HL-60 (cell line): Measurements from ENCODE around the gene TTC28.

ENCODE experiments used
- DNase-seq, 2 experiments: peaks; one replicate each; pipeline ENCODE4 v3.0.0-alpha.2; 2010 to 2020; ENCODE audit warnings: low read depth in 1 of 2, low spot score in 1 of 2
- H3K27ac ChIP-seq: fragments of 250-450 bp; sonication (Bioruptor Pico); replicated peaks from 2 replicates; pipeline ENCODE4 v1.5.1; 2020; ENCODE audit warnings: mild to moderate bottlenecking, moderate library complexity
- H3K27me3 ChIP-seq: fragments of 250-450 bp; sonication (Bioruptor Pico); 2 replicates; pipeline ENCODE4 v1.5.1; 2021; ENCODE audit warnings: mild to moderate bottlenecking, moderate library complexity; ENCODE audit not compliant: insufficient read depth, poor library complexity, severe bottlenecking
- H3K4me3 ChIP-seq: replicated peaks from 2 replicates; pipeline ENCODE4 v1.5.1; 2011; ENCODE audit warnings: mild to moderate bottlenecking, control low read depth, low read length; ENCODE audit not compliant: insufficient read depth
- GABPA ChIP-seq: IDR thresholded peaks from 2 replicates; pipeline ENCODE4 v1.6.1; 2012; ENCODE audit warnings: low read depth
- POLR2AphosphoS5 ChIP-seq: IDR thresholded peaks from 2 replicates; pipeline ENCODE4 v1.6.1; 2012; ENCODE audit warnings: low read depth
- SPI1 ChIP-seq: IDR thresholded peaks from 2 replicates; pipeline ENCODE4 v1.6.1; 2012; ENCODE audit warnings: low read depth, mild to moderate bottlenecking, borderline replicate concordance
- TF ChIP-seq, protein P1 (sequence below): IDR thresholded peaks from one replicate; pipeline ENCODE4 v1.5.1; 2011; ENCODE audit warnings: low read length, control low read depth, inconsistent platforms; ENCODE audit not compliant: insufficient read depth
- TF ChIP-seq, protein P2 (sequence below): IDR thresholded peaks from 2 replicates; pipeline ENCODE4 v1.6.1; 2012; ENCODE audit warnings: low read depth; ENCODE audit not compliant: insufficient replicate concordance

The TTC28 gene

DNA sequence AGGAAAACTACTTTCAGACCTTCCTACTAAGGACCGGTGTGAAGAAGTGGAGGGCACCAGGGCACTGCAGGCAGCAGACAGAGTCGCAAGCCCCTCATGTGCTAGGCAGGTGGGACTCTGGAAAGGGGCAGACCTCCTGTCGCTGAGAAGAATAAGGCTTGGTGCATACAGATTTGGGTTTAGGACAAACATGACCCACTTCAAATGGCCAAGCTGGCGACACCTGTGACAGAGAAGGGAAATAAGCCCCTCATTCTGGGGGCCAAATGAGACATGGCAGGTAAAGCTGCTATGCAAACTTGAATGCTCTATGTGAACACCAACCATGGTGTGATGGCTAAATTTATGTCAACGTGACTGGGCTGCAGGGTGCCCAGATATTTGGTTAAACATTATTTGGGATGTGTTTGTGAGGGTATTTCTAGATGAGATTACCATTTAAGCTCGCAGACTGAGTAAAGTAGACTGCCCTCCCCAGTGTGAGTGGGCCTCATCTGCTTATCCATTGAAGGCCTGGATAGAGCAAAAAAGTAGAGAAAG is 648.2 kb downstream of the TTC28 start:
- H3K4me3 ChIP-seq = no peak overlapping the region
- no peak overlapping the region for H3K27ac ChIP-seq
- no peaks in the 10 kb centered on the region for H3K27me3 ChIP-seq
- DNase-seq = no peak
- TF ChIP-seq POLR2AphosphoS5 = no peak
- TF ChIP-seq, protein P1, sequence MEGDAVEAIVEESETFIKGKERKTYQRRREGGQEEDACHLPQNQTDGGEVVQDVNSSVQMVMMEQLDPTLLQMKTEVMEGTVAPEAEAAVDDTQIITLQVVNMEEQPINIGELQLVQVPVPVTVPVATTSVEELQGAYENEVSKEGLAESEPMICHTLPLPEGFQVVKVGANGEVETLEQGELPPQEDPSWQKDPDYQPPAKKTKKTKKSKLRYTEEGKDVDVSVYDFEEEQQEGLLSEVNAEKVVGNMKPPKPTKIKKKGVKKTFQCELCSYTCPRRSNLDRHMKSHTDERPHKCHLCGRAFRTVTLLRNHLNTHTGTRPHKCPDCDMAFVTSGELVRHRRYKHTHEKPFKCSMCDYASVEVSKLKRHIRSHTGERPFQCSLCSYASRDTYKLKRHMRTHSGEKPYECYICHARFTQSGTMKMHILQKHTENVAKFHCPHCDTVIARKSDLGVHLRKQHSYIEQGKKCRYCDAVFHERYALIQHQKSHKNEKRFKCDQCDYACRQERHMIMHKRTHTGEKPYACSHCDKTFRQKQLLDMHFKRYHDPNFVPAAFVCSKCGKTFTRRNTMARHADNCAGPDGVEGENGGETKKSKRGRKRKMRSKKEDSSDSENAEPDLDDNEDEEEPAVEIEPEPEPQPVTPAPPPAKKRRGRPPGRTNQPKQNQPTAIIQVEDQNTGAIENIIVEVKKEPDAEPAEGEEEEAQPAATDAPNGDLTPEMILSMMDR = no peak

DNA sequence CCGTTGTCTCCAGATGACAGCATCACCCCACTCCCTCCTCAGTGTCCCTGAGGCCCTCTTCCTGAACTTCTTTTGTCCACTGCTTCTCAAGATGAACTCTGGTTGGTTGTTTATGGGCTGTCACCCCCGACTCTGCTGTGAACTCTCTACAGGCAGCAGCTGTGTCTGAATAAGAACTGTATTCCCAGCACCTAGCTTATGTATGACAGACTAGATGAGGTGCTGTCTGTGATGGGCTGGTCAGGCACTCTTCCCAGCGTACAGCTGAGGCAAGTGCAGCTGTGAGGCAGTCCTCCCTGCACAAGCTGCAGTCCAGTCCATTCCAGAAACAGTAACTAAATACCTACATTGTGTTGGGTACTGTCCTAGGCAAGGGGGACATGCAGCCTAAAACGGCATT is 649.2 kb downstream of the TTC28 start:
- no peak for DNase-seq
- TF ChIP-seq, protein P2, sequence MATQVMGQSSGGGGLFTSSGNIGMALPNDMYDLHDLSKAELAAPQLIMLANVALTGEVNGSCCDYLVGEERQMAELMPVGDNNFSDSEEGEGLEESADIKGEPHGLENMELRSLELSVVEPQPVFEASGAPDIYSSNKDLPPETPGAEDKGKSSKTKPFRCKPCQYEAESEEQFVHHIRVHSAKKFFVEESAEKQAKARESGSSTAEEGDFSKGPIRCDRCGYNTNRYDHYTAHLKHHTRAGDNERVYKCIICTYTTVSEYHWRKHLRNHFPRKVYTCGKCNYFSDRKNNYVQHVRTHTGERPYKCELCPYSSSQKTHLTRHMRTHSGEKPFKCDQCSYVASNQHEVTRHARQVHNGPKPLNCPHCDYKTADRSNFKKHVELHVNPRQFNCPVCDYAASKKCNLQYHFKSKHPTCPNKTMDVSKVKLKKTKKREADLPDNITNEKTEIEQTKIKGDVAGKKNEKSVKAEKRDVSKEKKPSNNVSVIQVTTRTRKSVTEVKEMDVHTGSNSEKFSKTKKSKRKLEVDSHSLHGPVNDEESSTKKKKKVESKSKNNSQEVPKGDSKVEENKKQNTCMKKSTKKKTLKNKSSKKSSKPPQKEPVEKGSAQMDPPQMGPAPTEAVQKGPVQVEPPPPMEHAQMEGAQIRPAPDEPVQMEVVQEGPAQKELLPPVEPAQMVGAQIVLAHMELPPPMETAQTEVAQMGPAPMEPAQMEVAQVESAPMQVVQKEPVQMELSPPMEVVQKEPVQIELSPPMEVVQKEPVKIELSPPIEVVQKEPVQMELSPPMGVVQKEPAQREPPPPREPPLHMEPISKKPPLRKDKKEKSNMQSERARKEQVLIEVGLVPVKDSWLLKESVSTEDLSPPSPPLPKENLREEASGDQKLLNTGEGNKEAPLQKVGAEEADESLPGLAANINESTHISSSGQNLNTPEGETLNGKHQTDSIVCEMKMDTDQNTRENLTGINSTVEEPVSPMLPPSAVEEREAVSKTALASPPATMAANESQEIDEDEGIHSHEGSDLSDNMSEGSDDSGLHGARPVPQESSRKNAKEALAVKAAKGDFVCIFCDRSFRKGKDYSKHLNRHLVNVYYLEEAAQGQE = no peak
- TF ChIP-seq, protein P1 = no peak
- TF ChIP-seq POLR2AphosphoS5 = no peak
- TF ChIP-seq SPI1 = no peak
- TF ChIP-seq GABPA = no peak
- no peak overlapping the region for H3K27ac ChIP-seq
- no peaks in the 10 kb centered on the region for H3K27me3 ChIP-seq
- no peak overlapping the region for H3K4me3 ChIP-seq

DNA sequence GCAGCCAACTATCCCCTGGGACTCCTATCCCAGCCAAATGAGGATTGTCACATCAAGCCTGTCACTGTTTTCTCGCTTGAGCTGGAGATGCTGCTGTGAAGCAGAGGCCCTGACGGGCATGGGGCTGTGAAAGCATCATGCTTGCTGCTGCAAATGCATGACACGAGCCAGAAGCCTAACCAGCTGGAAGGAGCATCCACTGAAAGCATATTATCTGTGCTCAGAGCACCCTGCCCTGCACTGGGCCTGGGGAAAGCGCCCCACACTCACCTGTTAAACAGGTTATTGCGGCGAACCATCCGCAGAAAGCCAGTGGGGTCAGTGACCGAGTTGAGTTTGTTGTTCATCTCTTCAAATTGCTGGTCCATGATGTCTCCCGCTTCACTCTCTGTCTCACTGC is 649.7 kb downstream of the TTC28 start:
- no peaks in the 10 kb centered on the region for H3K27me3 ChIP-seq
- DNase-seq = no peak
- H3K4me3 ChIP-seq = no peak overlapping the region
- no peak overlapping the region for H3K27ac ChIP-seq
- TF ChIP-seq SPI1 (no peak), GABPA (no peak), POLR2AphosphoS5 (no peak)
- TF ChIP-seq, protein P1 = no peak
- TF ChIP-seq, protein P2 = no peak

DNA sequence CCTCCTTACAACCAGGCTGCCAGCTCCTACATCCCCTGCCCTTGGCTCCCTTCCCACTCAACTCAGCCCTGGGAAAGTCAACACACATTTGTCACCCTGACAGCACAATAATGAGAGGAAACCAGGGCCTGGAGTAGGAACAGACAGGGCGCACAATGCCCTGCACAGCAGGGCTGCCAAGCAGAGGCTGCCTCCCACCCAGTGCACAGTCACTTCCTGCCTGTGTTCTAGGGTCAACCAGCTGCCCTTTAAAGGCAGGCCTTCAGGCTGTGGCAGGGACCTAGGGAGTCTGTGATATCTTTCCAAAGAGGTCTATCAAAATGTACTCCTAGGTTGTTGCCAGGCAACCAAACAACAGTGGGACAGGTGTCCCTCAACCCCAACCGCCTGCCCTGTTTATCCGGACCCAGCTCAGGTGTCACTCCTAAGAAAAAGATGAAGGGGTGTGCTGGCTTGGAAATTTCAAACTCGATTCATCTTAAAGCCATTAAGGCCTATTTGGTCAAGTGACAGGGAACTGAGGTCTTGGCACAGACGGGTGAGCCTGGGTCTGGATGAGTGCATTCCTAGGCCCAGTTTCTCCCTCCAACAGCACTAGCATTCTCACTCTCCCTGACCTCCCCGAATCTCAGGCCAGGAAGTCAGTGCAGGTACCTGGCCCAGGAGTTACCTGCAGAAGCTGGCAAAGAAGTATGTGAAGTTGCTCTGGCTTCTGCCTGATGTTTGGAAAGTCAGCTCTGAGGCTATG is 650.3 kb downstream of the TTC28 start:
- no peak for TF ChIP-seq SPI1
- TF ChIP-seq GABPA = no peak
- TF ChIP-seq, protein P2 = no peak
- no peak for TF ChIP-seq POLR2AphosphoS5
- TF ChIP-seq, protein P1 = no peak
- Histone ChIP-seq H3K27ac (no peak overlapping the region), H3K4me3 (no peak overlapping the region), H3K27me3 (no peaks in the 10 kb centered on the region)
- DNase-seq = no peak
